GM23338 (cell line): Measurements from ENCODE around the gene ING2.

Experiments used
- CREB1 ChIP-seq: fragments of 250-450 bp; sonication (Bioruptor Pico); IDR thresholded peaks from 2 replicates; pipeline ENCODE4 v1.5.0; 2020; ENCODE audit warnings: low read depth, mild to moderate bottlenecking, moderate library complexity
- CTCF ChIP-seq, 2 experiments: fragments of 200-600 bp in 1 of 2; sonication (generic) in 1 of 2; conservative IDR thresholded peaks; 2 replicates each; pipeline versions ENCODE4 v1.5.1 to v1.6.1; 2016 to 2017; ENCODE audit warnings: antibody characterized with exemption in 2 of 2, low read depth in 2 of 2, mild to moderate bottlenecking in 2 of 2, moderate library complexity in 1 of 2
- EZH2 ChIP-seq: fragments of 200-600 bp; sonication (generic); IDR thresholded peaks from one replicate; pipeline ENCODE4 v1.8.0; 2017; ENCODE audit warnings: antibody characterized with exemption, mild to moderate bottlenecking, low read depth; ENCODE audit not compliant: unreplicated experiment
- EZH2phosphoT487 ChIP-seq: fragments of 200-600 bp; sonication (generic); IDR thresholded peaks from one replicate; pipeline ENCODE4 v1.8.1; 2018; ENCODE audit warnings: antibody characterized with exemption; ENCODE audit not compliant: unreplicated experiment
- POLR2AphosphoS5 ChIP-seq: IDR thresholded peaks from 2 replicates; pipeline ENCODE4 v1.6.1; 2016; ENCODE audit warnings: antibody characterized with exemption, low read depth
- ZNF114 ChIP-seq: fragments of 250-450 bp; sonication (Bioruptor Pico); IDR thresholded peaks from 2 replicates; pipeline ENCODE4 v1.5.0; 2020; ENCODE audit warnings: mild to moderate bottlenecking, moderate library complexity
- TF ChIP-seq, protein P1 (sequence below): fragments of 250-450 bp; sonication (Bioruptor Pico); IDR thresholded peaks from 2 replicates; pipeline ENCODE4 v1.5.0; 2020; ENCODE audit warnings: mild to moderate bottlenecking, moderate library complexity

GRCh38 chr4:183455431-183456195 lies 49.2 kb upstream of the ING2 start:
- TF ChIP-seq CTCF (conservative IDR thresholded peaks at IDR 0.05; ENCODE audit: low read depth in 2 of 2) (no peak), POLR2AphosphoS5 (no peak), EZH2 (no peak), CREB1 (CRISPR knock-in tag) (no peak), EZH2phosphoT487 (no peak), ZNF114 (CRISPR knock-in tag) (no peak)
- TF ChIP-seq, protein P1, sequence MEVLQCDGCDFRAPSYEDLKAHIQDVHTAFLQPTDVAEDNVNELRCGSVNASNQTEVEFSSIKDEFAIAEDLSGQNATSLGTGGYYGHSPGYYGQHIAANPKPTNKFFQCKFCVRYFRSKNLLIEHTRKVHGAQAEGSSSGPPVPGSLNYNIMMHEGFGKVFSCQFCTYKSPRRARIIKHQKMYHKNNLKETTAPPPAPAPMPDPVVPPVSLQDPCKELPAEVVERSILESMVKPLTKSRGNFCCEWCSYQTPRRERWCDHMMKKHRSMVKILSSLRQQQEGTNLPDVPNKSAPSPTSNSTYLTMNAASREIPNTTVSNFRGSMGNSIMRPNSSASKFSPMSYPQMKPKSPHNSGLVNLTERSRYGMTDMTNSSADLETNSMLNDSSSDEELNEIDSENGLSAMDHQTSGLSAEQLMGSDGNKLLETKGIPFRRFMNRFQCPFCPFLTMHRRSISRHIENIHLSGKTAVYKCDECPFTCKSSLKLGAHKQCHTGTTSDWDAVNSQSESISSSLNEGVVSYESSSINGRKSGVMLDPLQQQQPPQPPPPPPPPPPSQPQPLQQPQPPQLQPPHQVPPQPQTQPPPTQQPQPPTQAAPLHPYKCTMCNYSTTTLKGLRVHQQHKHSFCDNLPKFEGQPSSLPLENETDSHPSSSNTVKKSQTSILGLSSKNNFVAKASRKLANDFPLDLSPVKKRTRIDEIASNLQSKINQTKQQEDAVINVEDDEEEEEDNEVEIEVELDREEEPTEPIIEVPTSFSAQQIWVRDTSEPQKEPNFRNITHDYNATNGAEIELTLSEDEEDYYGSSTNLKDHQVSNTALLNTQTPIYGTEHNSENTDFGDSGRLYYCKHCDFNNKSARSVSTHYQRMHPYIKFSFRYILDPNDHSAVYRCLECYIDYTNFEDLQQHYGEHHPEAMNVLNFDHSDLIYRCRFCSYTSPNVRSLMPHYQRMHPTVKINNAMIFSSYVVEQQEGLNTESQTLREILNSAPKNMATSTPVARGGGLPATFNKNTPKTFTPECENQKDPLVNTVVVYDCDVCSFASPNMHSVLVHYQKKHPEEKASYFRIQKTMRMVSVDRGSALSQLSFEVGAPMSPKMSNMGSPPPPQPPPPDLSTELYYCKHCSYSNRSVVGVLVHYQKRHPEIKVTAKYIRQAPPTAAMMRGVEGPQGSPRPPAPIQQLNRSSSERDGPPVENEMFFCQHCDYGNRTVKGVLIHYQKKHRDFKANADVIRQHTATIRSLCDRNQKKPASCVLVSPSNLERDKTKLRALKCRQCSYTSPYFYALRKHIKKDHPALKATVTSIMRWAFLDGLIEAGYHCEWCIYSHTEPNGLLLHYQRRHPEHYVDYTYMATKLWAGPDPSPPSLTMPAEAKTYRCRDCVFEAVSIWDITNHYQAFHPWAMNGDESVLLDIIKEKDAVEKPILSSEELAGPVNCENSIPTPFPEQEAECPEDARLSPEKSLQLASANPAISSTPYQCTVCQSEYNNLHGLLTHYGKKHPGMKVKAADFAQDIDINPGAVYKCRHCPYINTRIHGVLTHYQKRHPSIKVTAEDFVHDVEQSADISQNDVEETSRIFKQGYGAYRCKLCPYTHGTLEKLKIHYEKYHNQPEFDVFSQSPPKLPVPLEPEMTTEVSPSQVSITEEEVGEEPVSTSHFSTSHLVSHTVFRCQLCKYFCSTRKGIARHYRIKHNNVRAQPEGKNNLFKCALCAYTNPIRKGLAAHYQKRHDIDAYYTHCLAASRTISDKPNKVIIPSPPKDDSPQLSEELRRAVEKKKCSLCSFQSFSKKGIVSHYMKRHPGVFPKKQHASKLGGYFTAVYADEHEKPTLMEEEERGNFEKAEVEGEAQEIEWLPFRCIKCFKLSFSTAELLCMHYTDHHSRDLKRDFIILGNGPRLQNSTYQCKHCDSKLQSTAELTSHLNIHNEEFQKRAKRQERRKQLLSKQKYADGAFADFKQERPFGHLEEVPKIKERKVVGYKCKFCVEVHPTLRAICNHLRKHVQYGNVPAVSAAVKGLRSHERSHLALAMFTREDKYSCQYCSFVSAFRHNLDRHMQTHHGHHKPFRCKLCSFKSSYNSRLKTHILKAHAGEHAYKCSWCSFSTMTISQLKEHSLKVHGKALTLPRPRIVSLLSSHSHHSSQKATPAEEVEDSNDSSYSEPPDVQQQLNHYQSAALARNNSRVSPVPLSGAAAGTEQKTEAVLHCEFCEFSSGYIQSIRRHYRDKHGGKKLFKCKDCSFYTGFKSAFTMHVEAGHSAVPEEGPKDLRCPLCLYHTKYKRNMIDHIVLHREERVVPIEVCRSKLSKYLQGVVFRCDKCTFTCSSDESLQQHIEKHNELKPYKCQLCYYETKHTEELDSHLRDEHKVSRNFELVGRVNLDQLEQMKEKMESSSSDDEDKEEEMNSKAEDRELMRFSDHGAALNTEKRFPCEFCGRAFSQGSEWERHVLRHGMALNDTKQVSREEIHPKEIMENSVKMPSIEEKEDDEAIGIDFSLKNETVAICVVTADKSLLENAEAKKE (CRISPR knock-in tag), result no peak
